ENCODE measurements around the gene CEP70. TPM values are rescaled to one million over a fixed set of nuclear protein-coding genes. Genes with fewer than 3 reads are reported as not detected.

The CEP70 gene
- polyA plus RNA-seq, 4 donors = 33.9 to 44.8 (median 42.1) TPM

- DNase-seq (ENCODE audit: low read depth in 4 of 4, low spot score in 3 of 4) = no peak
Observed at GRCh38 chr3:138472141-138472825, 121.8 kb downstream of the CEP70 start.

DNA sequence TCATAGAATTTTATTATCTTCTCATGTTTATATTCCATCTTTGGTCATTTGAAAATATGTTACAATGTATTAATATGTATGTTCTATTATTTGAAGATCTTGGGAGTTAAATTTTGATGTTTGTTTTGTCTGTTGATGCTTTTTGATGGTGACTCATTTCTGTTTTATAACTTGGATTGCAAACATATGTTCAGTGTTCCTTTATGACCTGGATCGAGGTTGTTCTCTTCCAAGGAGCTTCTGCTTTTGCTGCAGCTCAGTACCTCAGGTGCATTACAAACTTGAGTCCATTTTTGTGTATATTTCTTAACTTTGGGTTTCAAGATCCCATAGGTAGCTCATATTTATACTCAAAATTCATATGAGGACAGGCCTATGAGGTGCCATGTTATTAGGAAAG, 122.6 kb downstream of the CEP70 start:
- no peak for DNase-seq (ENCODE audit: low read depth in 4 of 4, low spot score in 3 of 4)

GRCh38 chr3:138470687-138471086, 123.4 kb downstream of the CEP70 start:
- DNase-seq (ENCODE audit: low read depth in 4 of 4, low spot score in 3 of 4) = no peak

DNA sequence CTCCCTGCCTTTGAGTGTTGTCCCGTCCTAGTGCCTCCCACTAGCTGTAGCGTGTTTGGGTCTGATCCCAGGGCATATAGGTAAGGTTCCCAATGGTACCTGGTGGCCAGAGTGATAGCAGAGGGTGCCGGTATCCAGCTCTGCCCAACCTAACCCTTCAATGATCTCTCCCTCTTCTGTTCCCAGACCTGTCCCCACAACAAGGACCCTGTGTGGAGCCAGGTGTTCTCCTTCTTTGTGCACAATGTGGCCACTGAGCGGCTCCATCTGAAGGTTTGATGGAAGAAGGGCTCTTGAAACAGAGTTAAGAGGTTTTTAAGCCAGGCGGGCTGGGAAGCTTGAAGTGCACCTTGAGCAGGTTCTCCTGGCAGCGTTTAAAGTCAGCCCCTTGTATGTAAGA, 124.2 kb downstream of the CEP70 start:
- DNase-seq (ENCODE audit: low read depth in 4 of 4, low spot score in 3 of 4) = no peak

DNA sequence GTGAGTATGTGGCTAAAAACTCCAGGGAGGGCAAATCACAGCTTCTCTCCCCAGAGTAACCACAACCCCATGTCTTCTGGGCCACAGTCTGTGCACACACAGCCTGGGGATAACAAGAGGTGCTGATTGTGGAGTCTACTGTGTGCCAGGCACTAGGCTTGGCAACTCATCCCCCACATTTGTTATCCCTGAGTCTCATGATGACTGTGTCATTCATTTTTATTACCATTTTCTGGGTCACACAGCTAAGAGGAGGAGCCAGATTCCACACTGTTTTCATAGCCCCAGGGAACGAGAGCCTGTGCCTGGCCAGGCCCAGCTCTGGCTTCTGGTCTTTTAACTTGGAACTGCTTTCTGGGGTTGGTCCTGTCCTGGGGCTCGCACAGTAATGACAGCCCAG, 125.2 kb downstream of the CEP70 start:
- no peak for DNase-seq (ENCODE audit: low read depth in 4 of 4, low spot score in 3 of 4)

GRCh38 chr3:138468451-138468850, 125.6 kb downstream of the CEP70 start:
- DNase-seq (ENCODE audit: low read depth in 4 of 4, low spot score in 3 of 4) = no peak

DNA sequence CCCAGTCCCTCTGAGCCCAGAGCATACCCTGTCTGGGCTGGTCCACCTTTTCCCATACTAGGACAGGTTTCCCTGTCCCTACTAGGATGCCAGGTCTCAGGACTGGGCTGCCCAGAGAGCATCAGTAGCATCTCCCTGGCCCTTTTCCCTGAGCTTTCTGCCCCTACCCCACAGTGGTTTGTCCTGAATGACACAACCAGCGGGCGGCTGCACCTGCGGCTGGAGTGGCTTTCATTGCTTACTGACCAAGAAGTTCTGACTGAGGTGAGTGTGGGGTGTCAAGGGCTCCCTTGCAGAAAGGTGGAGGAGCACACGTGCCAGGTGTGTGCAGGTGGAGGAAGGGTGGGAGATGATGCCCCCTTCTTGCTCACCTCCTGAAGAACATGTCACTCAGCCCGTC, 126.1 kb downstream of the CEP70 start:
- DNase-seq (ENCODE audit: low read depth in 4 of 4, low spot score in 3 of 4) = no peak

DNA sequence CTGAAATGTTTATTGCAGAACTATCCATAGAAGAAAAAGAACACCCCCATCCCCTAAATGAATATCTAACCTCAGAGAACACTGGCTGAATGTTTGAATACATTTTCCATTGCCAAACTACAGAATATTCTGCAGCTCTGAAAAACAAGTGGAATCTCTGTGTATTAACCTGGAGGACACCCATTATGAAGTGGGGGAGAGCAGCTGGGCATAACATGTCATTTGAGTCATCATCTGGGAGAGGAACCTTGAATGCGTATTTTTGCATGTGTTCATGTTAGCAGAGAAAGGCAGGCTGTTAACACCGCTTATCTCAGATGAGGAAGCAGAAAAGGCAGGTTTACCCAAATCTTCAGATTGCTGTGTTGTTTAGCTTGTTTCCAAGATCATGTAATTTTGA, 128.1 kb downstream of the CEP70 start:
- DNase-seq (ENCODE audit: low read depth in 4 of 4, low spot score in 3 of 4) = no peak

GRCh38 chr3:138465451-138465850, 128.6 kb downstream of the CEP70 start:
- DNase-seq (ENCODE audit: low read depth in 4 of 4, low spot score in 3 of 4) = no peak

- DNase-seq (ENCODE audit: low read depth in 4 of 4, low spot score in 3 of 4) = no peak
Observed at GRCh38 chr3:138464491-138464860, 129.6 kb downstream of the CEP70 start.

- no peak for DNase-seq (ENCODE audit: low read depth in 4 of 4, low spot score in 3 of 4)
Observed at GRCh38 chr3:138463724-138464490, 130.2 kb downstream of the CEP70 start.

- no peak for DNase-seq (ENCODE audit: low read depth in 4 of 4, low spot score in 3 of 4)
Observed at GRCh38 chr3:138461896-138462295, 132.2 kb downstream of the CEP70 start.

DNA sequence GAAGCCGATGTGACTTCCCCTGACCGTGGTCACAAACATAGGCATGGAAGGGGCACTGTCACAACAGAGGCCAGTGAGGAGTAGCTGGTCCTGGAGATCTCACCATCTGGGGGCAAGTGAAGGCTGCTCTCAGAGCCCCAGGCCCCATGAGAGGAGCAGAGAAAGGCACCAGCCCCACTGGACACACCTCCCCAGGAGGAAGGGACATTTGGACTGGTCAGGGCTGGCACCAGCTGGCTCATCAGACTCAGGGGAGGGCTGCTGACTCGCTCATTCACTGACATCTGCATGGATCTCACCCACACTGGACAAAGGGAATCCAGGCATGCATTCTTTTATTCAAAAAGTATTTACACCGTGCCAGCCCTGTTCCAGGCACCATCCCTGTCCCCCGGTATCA, 132.8 kb downstream of the CEP70 start:
- DNase-seq (ENCODE audit: low read depth in 4 of 4, low spot score in 3 of 4) = no peak

DNA sequence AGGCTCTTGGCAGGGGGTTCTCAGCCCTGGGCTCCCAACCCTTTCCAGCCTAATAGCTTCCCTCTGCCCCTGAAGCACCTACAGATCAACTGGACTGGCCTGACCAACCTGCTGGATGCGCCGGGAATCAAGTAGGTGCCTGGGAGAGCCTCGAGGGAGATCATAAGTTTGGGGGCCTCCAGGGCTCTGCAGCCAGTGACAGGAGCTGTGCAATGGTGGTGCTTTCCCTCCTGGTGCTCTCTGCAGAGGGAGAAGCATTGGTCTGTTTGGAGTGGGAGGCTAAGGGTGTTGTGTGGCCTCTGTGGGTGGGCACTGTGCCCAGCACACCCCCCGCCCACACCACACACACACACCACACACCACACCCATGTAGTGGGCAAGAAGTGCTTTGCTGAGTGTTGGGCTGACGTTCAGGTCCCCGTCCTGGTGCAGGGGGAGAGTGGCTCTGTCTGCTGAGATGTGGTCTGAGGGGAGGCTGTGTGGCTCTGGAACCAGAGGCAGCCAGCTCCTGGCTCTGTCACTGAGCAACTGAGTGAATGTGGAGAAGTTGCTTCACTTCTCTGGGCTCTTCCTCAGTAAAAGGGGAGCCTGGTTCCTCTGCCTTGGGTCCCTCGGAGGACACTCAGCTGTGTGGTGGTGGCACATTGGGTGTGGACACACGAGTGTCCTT, 133.4 kb downstream of the CEP70 start:
- DNase-seq (ENCODE audit: low read depth in 4 of 4, low spot score in 3 of 4) = no peak

GRCh38 chr3:138459619-138460535, 134.2 kb downstream of the CEP70 start:
- no peak for DNase-seq (ENCODE audit: low read depth in 4 of 4, low spot score in 3 of 4)

DNA sequence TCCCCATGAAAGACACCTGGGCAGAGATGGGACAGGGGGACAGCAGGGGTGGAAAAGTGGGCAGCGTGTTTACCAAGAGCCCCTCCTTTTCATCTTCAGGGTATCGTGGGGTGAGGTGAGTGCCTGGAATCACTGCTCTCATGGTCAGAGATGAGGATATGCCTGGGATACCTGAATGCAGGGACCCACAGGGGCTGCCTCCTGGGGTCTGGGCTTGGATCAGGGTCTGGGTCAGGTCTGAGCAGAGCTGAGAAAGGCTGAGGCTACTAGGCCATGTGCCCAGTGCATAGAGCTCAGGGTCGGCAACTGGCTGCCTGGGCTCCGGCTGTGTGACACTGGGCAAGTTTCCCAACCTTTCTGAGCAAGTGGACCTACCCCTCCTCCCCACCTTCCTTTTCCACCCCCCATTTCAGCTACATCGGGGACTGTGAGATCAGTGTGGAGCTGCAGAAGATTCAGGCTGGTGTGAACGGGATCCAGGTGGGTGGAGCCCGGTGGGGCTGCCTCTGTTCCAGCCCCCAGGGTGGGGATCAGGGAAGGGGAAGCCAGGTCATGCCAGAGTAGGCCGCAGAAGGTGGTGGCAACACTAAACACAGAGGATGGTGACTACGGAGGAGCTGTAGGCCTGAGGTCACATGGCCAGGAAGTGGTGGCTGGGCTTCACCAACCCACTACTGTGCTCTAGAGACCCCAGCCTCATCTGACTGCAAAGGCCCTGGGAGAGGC, 135.1 kb downstream of the CEP70 start:
- DNase-seq (ENCODE audit: low read depth in 4 of 4, low spot score in 3 of 4) = no peak

- DNase-seq (ENCODE audit: low read depth in 4 of 4, low spot score in 3 of 4) = no peak
Observed at GRCh38 chr3:138457863-138458735, 136.0 kb downstream of the CEP70 start.

DNA sequence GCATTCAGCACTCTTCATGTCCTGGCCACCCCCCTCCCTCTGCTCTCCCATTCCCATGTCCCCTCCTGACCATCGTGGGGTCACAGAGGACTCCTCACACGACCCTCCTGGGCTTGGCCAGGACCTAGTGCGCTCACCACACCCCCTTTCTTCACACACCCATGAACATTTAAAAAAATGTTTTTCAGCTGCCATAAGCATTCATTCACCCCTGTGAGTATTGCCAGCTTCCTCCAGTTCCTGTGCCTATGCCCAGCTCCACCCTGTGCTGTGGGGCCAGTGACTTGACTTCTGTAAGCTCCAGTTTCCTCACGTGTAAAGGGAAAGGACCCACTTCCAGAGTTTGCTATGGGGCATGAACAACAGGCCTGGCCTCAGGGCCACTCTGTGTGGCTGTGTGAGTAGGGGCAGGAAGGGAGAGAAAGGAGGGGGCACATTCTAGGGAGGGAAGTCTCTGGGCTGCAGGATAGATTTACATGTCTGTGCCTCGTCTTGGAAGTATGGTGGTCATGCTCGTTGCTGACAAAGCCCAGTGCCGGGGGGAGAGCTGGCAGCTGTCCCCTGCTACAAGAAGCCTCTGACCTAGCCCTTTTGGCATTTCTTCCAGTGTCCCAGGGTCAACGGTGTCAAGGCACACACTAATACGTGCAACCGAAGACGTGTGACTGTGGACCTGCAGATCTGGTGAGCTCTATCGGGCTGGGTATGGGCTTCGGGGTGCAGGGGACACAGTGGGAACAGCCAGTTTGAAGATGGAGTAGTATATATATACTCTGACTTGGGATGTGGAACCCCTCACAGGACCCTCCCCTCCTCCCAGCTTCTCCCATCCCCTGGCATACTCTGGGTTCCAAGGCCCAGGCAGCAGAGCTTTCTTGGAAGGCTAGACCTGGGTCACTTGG, 136.8 kb downstream of the CEP70 start:
- no peak for DNase-seq (ENCODE audit: low read depth in 4 of 4, low spot score in 3 of 4)

Measured in left renal pelvis (tissue), 4 donors.